ENCODE results near the gene PPP1R1C.
"Not testable (repeated sequence)": the region's sequence is repeated elsewhere in the genome, so short reads cannot be mapped to it uniquely, and the experiment has no call there.

PPP1R1C gene

DNA sequence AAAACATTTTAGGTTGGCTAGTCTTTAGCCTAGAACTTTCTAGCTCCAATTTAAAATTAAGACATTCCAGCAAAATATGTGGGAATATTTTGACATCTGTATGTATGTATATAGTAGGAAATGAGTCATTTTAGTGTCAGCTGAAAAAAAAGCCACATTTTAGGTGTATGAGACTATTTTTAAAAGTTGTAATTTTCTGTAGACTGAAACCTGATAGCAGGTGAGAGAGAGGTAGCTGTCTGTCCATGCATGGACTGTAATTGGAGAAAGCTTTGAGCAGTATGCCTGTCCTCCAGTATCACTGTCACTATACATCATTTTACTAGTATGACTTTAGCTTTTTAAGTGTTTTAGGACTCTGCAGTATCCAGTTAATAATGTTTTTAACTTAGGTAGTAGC is 26.1 kb upstream of the PPP1R1C start:
- ChIA-PET POLR2A (interaction anchor here (0.6 kb wide), 1 partner anchor 107 kb away, joined by 3 read pairs; no protein-coding TSS in a partner anchor), CTCF (interaction anchor here (1.1 to 3.0 kb wide), 4 partner anchors 10 to 118 kb away, joined by 3 to 14 read pairs (median 4); no protein-coding TSS in a partner anchor)
- TF ChIP-seq, protein P1, sequence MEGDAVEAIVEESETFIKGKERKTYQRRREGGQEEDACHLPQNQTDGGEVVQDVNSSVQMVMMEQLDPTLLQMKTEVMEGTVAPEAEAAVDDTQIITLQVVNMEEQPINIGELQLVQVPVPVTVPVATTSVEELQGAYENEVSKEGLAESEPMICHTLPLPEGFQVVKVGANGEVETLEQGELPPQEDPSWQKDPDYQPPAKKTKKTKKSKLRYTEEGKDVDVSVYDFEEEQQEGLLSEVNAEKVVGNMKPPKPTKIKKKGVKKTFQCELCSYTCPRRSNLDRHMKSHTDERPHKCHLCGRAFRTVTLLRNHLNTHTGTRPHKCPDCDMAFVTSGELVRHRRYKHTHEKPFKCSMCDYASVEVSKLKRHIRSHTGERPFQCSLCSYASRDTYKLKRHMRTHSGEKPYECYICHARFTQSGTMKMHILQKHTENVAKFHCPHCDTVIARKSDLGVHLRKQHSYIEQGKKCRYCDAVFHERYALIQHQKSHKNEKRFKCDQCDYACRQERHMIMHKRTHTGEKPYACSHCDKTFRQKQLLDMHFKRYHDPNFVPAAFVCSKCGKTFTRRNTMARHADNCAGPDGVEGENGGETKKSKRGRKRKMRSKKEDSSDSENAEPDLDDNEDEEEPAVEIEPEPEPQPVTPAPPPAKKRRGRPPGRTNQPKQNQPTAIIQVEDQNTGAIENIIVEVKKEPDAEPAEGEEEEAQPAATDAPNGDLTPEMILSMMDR (IDR thresholded peaks at IDR 0.05; ENCODE audit: insufficient read depth, low read length, missing control alignments), result no peak
- H3K4me3 ChIP-seq (ENCODE audit: low read depth, low read length), result no peak overlapping the region
- no peak for DNase-seq (ENCODE audit: low read depth, low spot score)

DNA sequence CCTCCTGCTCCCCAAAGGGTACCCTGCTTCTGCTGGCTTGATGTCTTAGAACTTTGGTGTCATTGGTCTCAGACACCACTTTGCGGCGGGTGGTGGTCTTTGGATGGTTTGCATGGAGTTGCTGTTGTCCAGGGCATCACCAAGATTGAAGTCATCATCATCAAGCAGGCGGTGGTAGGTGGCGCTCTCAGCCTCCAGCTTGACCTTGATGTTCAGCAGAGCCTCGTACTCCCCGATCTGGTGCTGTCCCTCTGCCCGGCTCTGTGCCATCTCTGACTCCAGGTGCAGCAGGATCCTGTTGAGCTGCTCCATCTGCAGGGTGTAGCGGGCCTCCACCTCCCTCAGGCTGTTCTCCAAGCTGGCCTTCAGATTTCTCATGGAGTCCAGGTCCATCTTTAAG is 24.5 kb upstream of the PPP1R1C start:
- DNase-seq (ENCODE audit: low read depth, low spot score); POLR2A ChIA-PET; H3K4me3 ChIP-seq (ENCODE audit: low read depth, low read length); CTCF ChIA-PET: not testable (repeated sequence)

DNA sequence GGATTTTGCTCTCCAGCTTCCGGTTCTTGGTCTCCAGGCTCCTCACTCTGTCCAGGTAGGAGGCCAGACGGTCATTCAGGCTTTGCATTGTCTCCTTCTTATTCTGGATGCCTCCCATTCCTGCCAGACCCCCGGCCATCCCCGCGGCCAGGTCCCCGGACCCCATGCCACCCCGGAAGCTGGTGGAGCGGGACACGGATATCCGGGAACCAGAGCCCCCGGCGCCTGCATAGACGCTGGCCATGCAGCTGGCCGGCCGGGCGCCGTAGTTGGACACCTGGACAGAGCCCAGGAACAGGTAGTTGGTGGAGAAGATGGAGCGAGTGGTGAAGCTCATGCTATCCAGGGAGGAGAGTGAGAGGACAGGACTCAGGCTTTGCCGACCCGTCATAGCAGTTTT is 23.5 kb upstream of the PPP1R1C start:
- no peak overlapping the region for H3K4me3 ChIP-seq (ENCODE audit: low read depth, low read length)
- no peak for DNase-seq (ENCODE audit: low read depth, low spot score)
- TF ChIP-seq, protein P1 (IDR thresholded peaks at IDR 0.05; ENCODE audit: insufficient read depth, low read length, missing control alignments), result no peak
- POLR2A ChIA-PET, result no interaction called here
- CTCF ChIA-PET, result interaction anchor here (0.8 to 1.5 kb wide), 3 partner anchors 7 to 11 kb away, joined by 4 to 5 read pairs (median 4); no protein-coding TSS in a partner anchor

DNA sequence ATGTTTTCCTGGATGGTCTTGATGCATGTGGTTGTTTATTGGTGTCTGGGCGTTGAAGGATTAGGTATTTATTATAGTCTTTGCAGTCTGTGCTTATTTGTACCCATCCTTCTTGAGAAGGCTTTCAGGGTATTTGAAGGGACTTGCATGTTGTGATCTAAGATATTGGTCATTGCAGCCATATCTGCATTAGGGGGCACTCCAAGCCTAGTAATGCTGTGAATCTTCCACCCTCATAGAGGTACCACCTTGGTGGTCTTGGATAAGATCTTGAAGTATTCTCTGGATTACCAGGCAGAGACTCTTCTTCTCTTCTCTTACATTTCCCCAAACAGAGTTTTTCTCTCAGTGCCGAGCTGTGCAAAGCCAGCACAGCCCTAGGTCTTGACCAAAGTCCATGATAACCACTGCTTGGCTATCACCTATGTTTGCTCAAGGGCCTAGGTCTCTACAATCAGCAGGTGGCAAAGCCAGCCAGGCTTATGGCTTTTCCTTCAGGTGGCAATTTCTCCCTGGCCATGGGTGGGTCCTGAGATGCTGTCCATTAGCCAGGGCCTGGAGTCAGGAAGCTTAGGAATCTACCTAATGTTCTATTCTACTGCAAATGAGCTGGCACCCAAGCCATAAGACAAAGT is 15.4 kb upstream of the PPP1R1C start:
- TF ChIP-seq, protein P1 (IDR thresholded peaks at IDR 0.05; ENCODE audit: insufficient read depth, low read length, missing control alignments), result no peak
- no peak for DNase-seq (ENCODE audit: low read depth, low spot score)
- no peak overlapping the region for H3K4me3 ChIP-seq (ENCODE audit: low read depth, low read length)
- POLR2A ChIA-PET, result no interaction called here
- CTCF ChIA-PET, result interaction anchor here (1.0 to 1.3 kb wide), 2 partner anchors 11 to 17 kb away, joined by 3 read pairs; no protein-coding TSS in a partner anchor

DNA sequence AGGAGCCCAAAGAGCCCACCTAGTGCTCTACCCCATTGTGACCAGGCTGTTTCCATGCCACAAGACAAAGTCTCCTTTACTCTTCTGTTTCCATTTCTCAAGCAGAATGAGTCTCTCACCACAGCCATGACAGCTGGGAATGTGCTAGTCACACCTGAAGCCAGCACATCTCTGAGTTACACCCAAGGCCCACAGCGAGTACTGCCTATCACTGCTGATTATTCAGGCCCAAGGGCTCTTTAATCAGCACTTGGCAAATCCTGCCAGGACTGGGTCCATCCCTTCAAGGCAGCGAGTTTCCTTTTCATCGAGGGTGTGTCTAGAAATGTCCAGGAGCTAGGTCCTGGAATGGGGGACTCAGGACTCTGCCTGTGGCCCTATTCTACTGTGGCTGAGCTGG is 14.6 kb upstream of the PPP1R1C start:
- no peak overlapping the region for H3K4me3 ChIP-seq (ENCODE audit: low read depth, low read length)
- TF ChIP-seq, protein P1 (IDR thresholded peaks at IDR 0.05; ENCODE audit: insufficient read depth, low read length, missing control alignments), result no peak
- POLR2A ChIA-PET, result no interaction called here
- DNase-seq (ENCODE audit: low read depth, low spot score), result no peak
- CTCF ChIA-PET, result interaction anchor here (1.0 to 1.3 kb wide), 2 partner anchors 12 to 17 kb away, joined by 3 read pairs; no protein-coding TSS in a partner anchor

DNA sequence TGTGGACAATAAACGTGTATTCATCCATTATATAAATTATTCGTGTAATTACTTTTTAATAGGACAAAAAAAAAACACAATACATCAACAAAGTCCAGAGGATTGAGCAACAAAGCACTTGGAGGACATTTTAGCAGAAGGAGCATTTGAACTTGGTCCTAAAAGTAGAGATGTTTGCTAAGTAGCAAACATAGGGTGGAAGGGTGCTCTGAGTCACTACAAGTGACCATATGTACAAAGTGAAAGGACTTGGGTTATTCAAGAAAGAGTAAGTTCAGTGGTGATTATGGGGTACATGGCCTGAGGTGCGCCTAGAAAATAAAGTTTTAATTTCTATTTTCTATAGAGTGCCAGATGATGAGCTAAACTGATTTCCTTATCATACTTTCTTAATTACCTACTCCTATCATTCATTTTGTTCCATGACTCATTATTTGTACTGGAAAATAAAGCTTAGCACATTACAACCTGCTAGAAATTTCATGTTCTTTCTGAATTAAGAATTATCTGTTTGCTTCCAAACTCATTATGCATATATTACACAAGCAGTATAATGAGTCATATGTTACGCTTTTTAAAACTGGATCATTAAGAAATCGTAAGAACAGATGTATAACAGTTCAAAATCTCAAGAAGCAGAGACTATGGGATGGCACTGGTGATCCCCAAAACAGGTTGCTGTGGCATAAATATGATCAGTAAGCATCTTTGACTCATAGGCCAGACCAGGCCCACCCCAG is 13.1 kb upstream of the PPP1R1C start:
- DNase-seq (ENCODE audit: low read depth, low spot score), result no peak
- no peak overlapping the region for H3K4me3 ChIP-seq (ENCODE audit: low read depth, low read length)
- TF ChIP-seq, protein P1 (IDR thresholded peaks at IDR 0.05; ENCODE audit: insufficient read depth, low read length, missing control alignments), result no peak
- ChIA-PET CTCF (interaction anchor here (0.7 to 1.4 kb wide), 3 partner anchors 18 to 105 kb away, joined by 3 to 5 read pairs (median 3); no protein-coding TSS in a partner anchor), POLR2A (no interaction called here)

All from AG04449 (cell line).